Measurements from ENCODE around the gene MACROD2. TPM values are rescaled to one million over a fixed set of nuclear protein-coding genes. Genes with fewer than 3 reads are reported as not detected.

MACROD2 gene
- total RNA-seq, 1 experiment from 2014 or later: 1.6 TPM

DNA sequence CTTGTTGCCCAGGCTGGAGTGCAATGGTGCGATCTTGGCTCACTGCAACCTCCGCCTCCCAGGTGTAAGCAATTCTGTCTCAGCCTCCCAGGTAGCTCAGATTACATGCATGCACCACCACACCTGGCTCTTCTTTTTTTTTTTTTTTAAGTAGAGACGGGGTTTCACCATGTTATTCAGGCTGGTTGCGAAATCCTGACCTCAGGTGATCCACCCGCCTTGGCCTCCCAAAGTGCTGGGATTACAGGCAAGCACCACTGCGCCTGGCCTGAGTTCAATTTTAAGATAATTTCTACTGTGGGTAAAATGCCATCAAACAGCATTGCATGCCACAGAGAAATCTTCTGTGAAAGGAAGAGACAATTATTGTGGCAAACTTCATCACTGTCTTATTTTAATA, 1944.8 kb downstream of the MACROD2 start:
- Mint-ChIP-seq H3K27ac (no peak overlapping the region), H3K4me3 (no peak overlapping the region), H3K9me3 (peaks cover 18% of the 10 kb centered on the region in 2 experiments), H3K36me3 (ENCODE audit: insufficient read depth in 1 of 3, low read depth in 3 of 3) (peaks cover 6 to 24% (median 7%) of the 10 kb centered on the region in 3 experiments; a peak in 5 of 7 replicates), H3K27me3 (ENCODE audit: low read depth) (no peaks in the 10 kb centered on the region; the same call in 1 of the 2 replicates), H3K4me1 (peaks cover 0 to 5% of the 10 kb centered on the region in 2 experiments; a peak in 2 of 4 replicates)
- Histone ChIP-seq H2AFZ (ENCODE audit: low read length) (no peak overlapping the region), H3K27ac (ENCODE audit: insufficient read length, low read depth, low read length) (no peak overlapping the region), H2BK15ac (ENCODE audit: low read depth, low read length) (no peak overlapping the region), H3T11ph (ENCODE audit: low read length) (no peak overlapping the region), H3K79me1 (ENCODE audit: insufficient read depth, low read depth, low read length, poor library complexity, severe bottlenecking) (no peaks in the 10 kb centered on the region), H4K8ac (replicated peaks; ENCODE audit: insufficient read length, low read depth, low read length) (no peak overlapping the region), H2BK12ac (ENCODE audit: insufficient read length, low read depth, low read length) (no peak overlapping the region), H3K4me2 (ENCODE audit: insufficient read depth, insufficient read length, low read length) (no peak overlapping the region), H4K20me1 (ENCODE audit: control insufficient read depth, insufficient read depth, insufficient read length) (no peaks in the 10 kb centered on the region), H3K4me1 (ENCODE audit: insufficient read depth, low read length) (no peaks in the 10 kb centered on the region), H3K14ac (ENCODE audit: insufficient read depth, low read length) (no peak overlapping the region), H3K27me3 (ENCODE audit: insufficient read depth, low read length) (no peaks in the 10 kb centered on the region), H3K4ac (ENCODE audit: low read depth, low read length) (no peak overlapping the region), H4K91ac (ENCODE audit: insufficient read length, low read depth, low read length) (no peak overlapping the region), H3K9ac (ENCODE audit: extremely low read depth, insufficient read length, low read length) (no peak overlapping the region), H3K9me3 (ENCODE audit: control insufficient read depth, low read depth, low read length) (no peaks in the 10 kb centered on the region), H3K79me2 (ENCODE audit: insufficient read depth, low read length) (no peaks in the 10 kb centered on the region), H3K56ac (ENCODE audit: insufficient read length, low read depth, low read length) (no peak overlapping the region), H3K18ac (ENCODE audit: insufficient read length, low read depth, low read length) (no peak overlapping the region), H4K5ac (ENCODE audit: insufficient read length, low read depth, low read length) (no peak overlapping the region), H3K23me2 (ENCODE audit: insufficient read length, low read depth, low read length, poor library complexity, severe bottlenecking) (no peaks in the 10 kb centered on the region), H2AK5ac (ENCODE audit: insufficient read length, low read length) (no peak overlapping the region), H2BK20ac (ENCODE audit: low read depth, low read length, poor library complexity, severe bottlenecking) (no peak overlapping the region), H3K23ac (ENCODE audit: insufficient read length, low read depth, low read length) (no peak overlapping the region), H2BK5ac (ENCODE audit: insufficient read length, low read length) (no peak overlapping the region), H2BK120ac (ENCODE audit: low read depth, low read length, poor library complexity, severe bottlenecking) (no peak overlapping the region)
- TF ChIP-seq CTCF (conservative IDR thresholded peaks at IDR 0.05): no peak
- no peak for DNase-seq
- no CpG with 5 or more reads among the region's 6 CpGs for WGBS (ENCODE audit: extremely low coverage, insufficient read length, low lambda C conversion rate)

Data from H9 (cell line).